ENCODE data around the gene HAUS8.
A peak's percentile ranks its signal among the peaks of the same experiment; 100 is the strongest.

Gene HAUS8

DNA sequence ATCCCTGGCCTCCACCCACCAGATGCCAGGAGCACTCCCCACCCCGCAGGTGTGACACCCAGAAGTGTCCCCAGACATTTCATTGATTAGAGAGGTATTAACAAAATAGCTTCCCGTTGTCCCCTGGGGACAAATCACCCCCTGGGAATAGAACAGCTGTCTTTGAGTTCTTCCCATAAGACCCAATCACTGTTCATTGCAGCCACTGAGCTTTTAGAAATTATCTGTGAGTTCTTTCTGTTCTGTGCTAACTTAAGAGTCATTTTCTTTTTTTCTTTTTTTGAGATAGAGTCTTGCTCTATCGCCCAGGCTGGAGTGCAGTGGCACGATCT, 33.2 kb upstream of the HAUS8 start:
- no peak for TF ChIP-seq FOXP2 (optimal IDR thresholded peaks at IDR 0.05; ENCODE audit: borderline replicate concordance, extremely low read depth, extremely low read length, insufficient read depth)
- no peak for TF ChIP-seq TAF1 (IDR thresholded peaks at IDR 0.05; ENCODE audit: borderline replicate concordance, insufficient read depth, low read length)

- TF ChIP-seq FOXP2 (optimal IDR thresholded peaks at IDR 0.05; ENCODE audit: borderline replicate concordance, extremely low read depth, extremely low read length, insufficient read depth), result peak; percentile 52
- TF ChIP-seq, protein P1, sequence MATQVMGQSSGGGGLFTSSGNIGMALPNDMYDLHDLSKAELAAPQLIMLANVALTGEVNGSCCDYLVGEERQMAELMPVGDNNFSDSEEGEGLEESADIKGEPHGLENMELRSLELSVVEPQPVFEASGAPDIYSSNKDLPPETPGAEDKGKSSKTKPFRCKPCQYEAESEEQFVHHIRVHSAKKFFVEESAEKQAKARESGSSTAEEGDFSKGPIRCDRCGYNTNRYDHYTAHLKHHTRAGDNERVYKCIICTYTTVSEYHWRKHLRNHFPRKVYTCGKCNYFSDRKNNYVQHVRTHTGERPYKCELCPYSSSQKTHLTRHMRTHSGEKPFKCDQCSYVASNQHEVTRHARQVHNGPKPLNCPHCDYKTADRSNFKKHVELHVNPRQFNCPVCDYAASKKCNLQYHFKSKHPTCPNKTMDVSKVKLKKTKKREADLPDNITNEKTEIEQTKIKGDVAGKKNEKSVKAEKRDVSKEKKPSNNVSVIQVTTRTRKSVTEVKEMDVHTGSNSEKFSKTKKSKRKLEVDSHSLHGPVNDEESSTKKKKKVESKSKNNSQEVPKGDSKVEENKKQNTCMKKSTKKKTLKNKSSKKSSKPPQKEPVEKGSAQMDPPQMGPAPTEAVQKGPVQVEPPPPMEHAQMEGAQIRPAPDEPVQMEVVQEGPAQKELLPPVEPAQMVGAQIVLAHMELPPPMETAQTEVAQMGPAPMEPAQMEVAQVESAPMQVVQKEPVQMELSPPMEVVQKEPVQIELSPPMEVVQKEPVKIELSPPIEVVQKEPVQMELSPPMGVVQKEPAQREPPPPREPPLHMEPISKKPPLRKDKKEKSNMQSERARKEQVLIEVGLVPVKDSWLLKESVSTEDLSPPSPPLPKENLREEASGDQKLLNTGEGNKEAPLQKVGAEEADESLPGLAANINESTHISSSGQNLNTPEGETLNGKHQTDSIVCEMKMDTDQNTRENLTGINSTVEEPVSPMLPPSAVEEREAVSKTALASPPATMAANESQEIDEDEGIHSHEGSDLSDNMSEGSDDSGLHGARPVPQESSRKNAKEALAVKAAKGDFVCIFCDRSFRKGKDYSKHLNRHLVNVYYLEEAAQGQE (IDR thresholded peaks at IDR 0.05; ENCODE audit: insufficient read depth in 1 of 2, low read depth in 2 of 2, low read length in 2 of 2), result no peak
These were observed 32.5 kb upstream of the HAUS8 start for GRCh38 chr19:17107546-17108452.

DNA sequence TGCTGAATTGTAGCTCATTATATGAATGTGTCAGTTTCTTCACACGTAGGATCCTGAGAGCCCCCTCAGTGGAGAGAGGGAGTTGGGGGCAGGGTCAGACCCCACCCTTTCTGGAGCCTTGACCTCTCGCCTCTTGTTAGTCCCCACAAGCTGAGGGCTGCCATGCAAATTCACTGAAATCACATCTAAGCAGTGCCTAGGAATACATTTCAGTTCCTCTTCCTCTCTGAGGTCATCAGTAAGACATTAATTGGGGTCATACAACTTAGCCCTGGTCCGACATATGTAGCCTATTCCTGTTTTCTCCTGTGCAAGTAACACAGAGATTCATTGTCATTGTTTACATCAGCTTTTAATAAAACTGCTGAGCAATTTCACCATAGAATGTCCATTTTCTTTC, 30.3 kb upstream of the HAUS8 start:
- TF ChIP-seq FOXP2 (optimal IDR thresholded peaks at IDR 0.05; ENCODE audit: borderline replicate concordance, extremely low read depth, extremely low read length, insufficient read depth) (no peak), POLR2AphosphoS5 (IDR thresholded peaks at IDR 0.05; ENCODE audit: low read depth, low read length) (no peak), SIN3A (IDR thresholded peaks at IDR 0.05; ENCODE audit: borderline replicate concordance, insufficient read depth, low read length) (no peak), TAF1 (IDR thresholded peaks at IDR 0.05; ENCODE audit: borderline replicate concordance, insufficient read depth, low read length) (no peak)
- TF ChIP-seq, protein P1 (IDR thresholded peaks at IDR 0.05; ENCODE audit: insufficient read depth in 1 of 2, low read depth in 2 of 2, low read length in 2 of 2), result no peak

- TF ChIP-seq, protein P1 (IDR thresholded peaks at IDR 0.05; ENCODE audit: insufficient read depth in 1 of 2, low read depth in 2 of 2, low read length in 2 of 2), result no peak
- no peak for TF ChIP-seq POLR2AphosphoS5 (IDR thresholded peaks at IDR 0.05; ENCODE audit: low read depth, low read length)
- no peak for TF ChIP-seq FOXP2 (optimal IDR thresholded peaks at IDR 0.05; ENCODE audit: borderline replicate concordance, extremely low read depth, extremely low read length, insufficient read depth)
- no peak for TF ChIP-seq TAF1 (IDR thresholded peaks at IDR 0.05; ENCODE audit: borderline replicate concordance, insufficient read depth, low read length)
- TF ChIP-seq SIN3A (IDR thresholded peaks at IDR 0.05; ENCODE audit: borderline replicate concordance, insufficient read depth, low read length), result no peak
These were observed 29.4 kb upstream of the HAUS8 start for GRCh38 chr19:17104679-17105078.

DNA sequence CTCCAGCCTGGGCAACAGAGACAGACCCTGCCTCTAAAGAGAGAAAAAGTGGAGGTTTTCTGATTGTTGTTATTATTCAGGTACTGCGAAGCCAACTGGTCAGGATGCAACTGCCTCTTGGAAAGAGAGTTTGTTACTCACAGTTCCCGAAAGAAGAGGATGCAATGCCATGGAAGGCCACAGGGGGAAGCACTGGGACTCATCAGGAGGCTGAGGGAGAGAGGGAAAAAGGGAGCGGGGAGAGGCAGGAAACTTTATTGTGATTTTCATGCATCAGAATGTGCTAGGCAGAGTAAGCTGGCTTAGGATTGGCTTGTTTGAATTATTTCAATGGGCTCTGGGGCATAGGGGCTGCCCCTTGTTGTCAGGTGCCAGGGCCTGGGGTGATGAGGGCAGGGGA, 27.9 kb upstream of the HAUS8 start:
- no peak for TF ChIP-seq SIN3A (IDR thresholded peaks at IDR 0.05; ENCODE audit: borderline replicate concordance, insufficient read depth, low read length)
- no peak for TF ChIP-seq POLR2AphosphoS5 (IDR thresholded peaks at IDR 0.05; ENCODE audit: low read depth, low read length)
- TF ChIP-seq TAF1 (IDR thresholded peaks at IDR 0.05; ENCODE audit: borderline replicate concordance, insufficient read depth, low read length), result no peak
- TF ChIP-seq FOXP2 (optimal IDR thresholded peaks at IDR 0.05; ENCODE audit: borderline replicate concordance, extremely low read depth, extremely low read length, insufficient read depth), result no peak
- TF ChIP-seq, protein P1 (IDR thresholded peaks at IDR 0.05; ENCODE audit: insufficient read depth in 1 of 2, low read depth in 2 of 2, low read length in 2 of 2), result no peak
